Measurements from ENCODE around the gene USP15.

DNA sequence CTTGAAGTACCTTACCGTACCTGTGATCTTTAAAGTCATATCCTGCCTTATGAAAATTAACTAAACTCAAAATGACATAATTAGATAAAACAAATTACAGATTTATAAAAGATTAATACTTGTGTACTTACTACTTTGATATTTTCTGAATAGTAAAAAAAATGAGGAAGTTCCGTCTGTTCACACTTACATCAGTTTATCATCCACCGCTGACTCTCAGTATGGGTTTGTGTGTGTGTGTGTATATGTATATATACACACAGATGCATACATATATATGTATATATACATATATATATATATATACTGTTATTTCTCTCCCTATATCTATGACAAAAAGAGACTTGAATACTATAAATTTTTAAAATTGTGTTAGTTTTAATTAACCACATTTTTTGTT is 141.4 kb downstream of the USP15 start:
- TF ChIP-seq, protein P1, sequence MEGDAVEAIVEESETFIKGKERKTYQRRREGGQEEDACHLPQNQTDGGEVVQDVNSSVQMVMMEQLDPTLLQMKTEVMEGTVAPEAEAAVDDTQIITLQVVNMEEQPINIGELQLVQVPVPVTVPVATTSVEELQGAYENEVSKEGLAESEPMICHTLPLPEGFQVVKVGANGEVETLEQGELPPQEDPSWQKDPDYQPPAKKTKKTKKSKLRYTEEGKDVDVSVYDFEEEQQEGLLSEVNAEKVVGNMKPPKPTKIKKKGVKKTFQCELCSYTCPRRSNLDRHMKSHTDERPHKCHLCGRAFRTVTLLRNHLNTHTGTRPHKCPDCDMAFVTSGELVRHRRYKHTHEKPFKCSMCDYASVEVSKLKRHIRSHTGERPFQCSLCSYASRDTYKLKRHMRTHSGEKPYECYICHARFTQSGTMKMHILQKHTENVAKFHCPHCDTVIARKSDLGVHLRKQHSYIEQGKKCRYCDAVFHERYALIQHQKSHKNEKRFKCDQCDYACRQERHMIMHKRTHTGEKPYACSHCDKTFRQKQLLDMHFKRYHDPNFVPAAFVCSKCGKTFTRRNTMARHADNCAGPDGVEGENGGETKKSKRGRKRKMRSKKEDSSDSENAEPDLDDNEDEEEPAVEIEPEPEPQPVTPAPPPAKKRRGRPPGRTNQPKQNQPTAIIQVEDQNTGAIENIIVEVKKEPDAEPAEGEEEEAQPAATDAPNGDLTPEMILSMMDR (IDR thresholded peaks at IDR 0.05; ENCODE audit: borderline replicate concordance, extremely low read depth, low read length, poor library complexity, severe bottlenecking): no peak
- no peak for TF ChIP-seq EZH2 (IDR thresholded peaks at IDR 0.05; ENCODE audit: borderline replicate concordance, low read depth, low read length, severe bottlenecking)

All from DND-41 (cell line).